ENCODE data around the gene CLCNKA. TPM values are rescaled to one million over a fixed set of nuclear protein-coding genes. Genes with fewer than 3 reads are reported as not detected.
"Not testable (repeated sequence)": the region's sequence is repeated elsewhere in the genome, so short reads cannot be mapped to it uniquely, and the experiment has no call there.

CLCNKA gene
- polyA plus RNA-seq, 1 donor (not counting 4 experiments of a cell fraction or from before 2014, with no cell fraction given) = not detected

GRCh38 chr1:16022393-16022792, 557 bp downstream of the CLCNKA start:
- no peak for TF ChIP-seq CTCF (optimal IDR thresholded peaks at IDR 0.05 in 1 of 3, IDR thresholded peaks at IDR 0.05 in 1 of 3, conservative IDR thresholded peaks at IDR 0.05 in 1 of 3; ENCODE audit: extremely low read depth in 1 of 3, insufficient read depth in 2 of 3, low read length in 3 of 3)
- TF ChIP-seq EZH2 (IDR thresholded peaks at IDR 0.05; ENCODE audit: low read length) = no peak
- H2AFZ ChIP-seq (ENCODE audit: control insufficient read depth, low read length) = no peak overlapping the region
- no peak overlapping the region for H3K27ac ChIP-seq (ENCODE audit: control insufficient read depth, insufficient read depth, low read length)
- no peaks in the 10 kb centered on the region for H3K9me1 ChIP-seq (ENCODE audit: control insufficient read depth, extremely low read depth, insufficient read depth, low read length)
- H3K27me3 ChIP-seq (ENCODE audit: control insufficient read depth, extremely low read depth, insufficient read depth, low read length) = peaks cover 5% of the 10 kb centered on the region
- DNase-seq (ENCODE audit: low read depth, low spot score) = no peak
- no peak for FAIRE-seq
- H3K9ac ChIP-seq (ENCODE audit: control insufficient read depth, extremely low read depth, insufficient read depth, low read length) = no peak overlapping the region
- H3K36me3 ChIP-seq (ENCODE audit: control insufficient read depth in 2 of 2, extremely low read depth in 1 of 2, insufficient read depth in 2 of 2, low read length in 2 of 2) = no peaks in the 10 kb centered on the region
- H4K20me1 ChIP-seq (ENCODE audit: control insufficient read depth, extremely low read depth, insufficient read depth, low read length) = peaks cover 5% of the 10 kb centered on the region
- H3K9me3 ChIP-seq (ENCODE audit: control insufficient read depth, low read depth, low read length) = no peaks in the 10 kb centered on the region
- H3K4me1 ChIP-seq (ENCODE audit: control insufficient read depth, extremely low read depth, insufficient read depth, low read length) = peaks cover 2% of the 10 kb centered on the region
- no peak overlapping the region for H3K4me2 ChIP-seq (ENCODE audit: control insufficient read depth, extremely low read depth, insufficient read depth, low read depth, low read length)
- no peaks in the 10 kb centered on the region for H3K79me2 ChIP-seq (ENCODE audit: control insufficient read depth, insufficient read depth, low read length)
- dilution Hi-C loops (cut with MboI; ENCODE audit: extremely low pct_ligation_motif_present, low sequenced_read_pairs) = no loop called here
- H3K4me3 ChIP-seq (ENCODE audit: control insufficient read depth in 2 of 3, extremely low read depth in 1 of 3, insufficient read depth in 2 of 3, low read depth in 1 of 3, low read length in 3 of 3) = no peak overlapping the region

GRCh38 chr1:16023050-16023653, 1.3 kb downstream of the CLCNKA start:
- Histone ChIP-seq H3K9me1 (ENCODE audit: control insufficient read depth, extremely low read depth, insufficient read depth, low read length) (no peaks in the 10 kb centered on the region), H3K36me3 (ENCODE audit: control insufficient read depth in 2 of 2, extremely low read depth in 1 of 2, insufficient read depth in 2 of 2, low read length in 2 of 2) (no peaks in the 10 kb centered on the region), H3K4me2 (ENCODE audit: control insufficient read depth, extremely low read depth, insufficient read depth, low read depth, low read length) (no peak overlapping the region), H3K27ac (ENCODE audit: control insufficient read depth, insufficient read depth, low read length) (no peak overlapping the region), H3K79me2 (ENCODE audit: control insufficient read depth, insufficient read depth, low read length) (no peaks in the 10 kb centered on the region), H3K27me3 (ENCODE audit: control insufficient read depth, extremely low read depth, insufficient read depth, low read length) (peaks cover 6% of the 10 kb centered on the region), H3K4me1 (ENCODE audit: control insufficient read depth, extremely low read depth, insufficient read depth, low read length) (no peaks in the 10 kb centered on the region), H3K9ac (ENCODE audit: control insufficient read depth, extremely low read depth, insufficient read depth, low read length) (no peak overlapping the region), H3K4me3 (ENCODE audit: control insufficient read depth in 2 of 3, extremely low read depth in 1 of 3, insufficient read depth in 2 of 3, low read depth in 1 of 3, low read length in 3 of 3) (no peak overlapping the region), H2AFZ (ENCODE audit: control insufficient read depth, low read length) (no peak overlapping the region), H4K20me1 (ENCODE audit: control insufficient read depth, extremely low read depth, insufficient read depth, low read length) (peaks cover 4% of the 10 kb centered on the region), H3K9me3 (ENCODE audit: control insufficient read depth, low read depth, low read length) (no peaks in the 10 kb centered on the region)
- no peak for DNase-seq (ENCODE audit: low read depth, low spot score)
- no peak for FAIRE-seq
- TF ChIP-seq EZH2 (IDR thresholded peaks at IDR 0.05; ENCODE audit: low read length) (no peak), CTCF (optimal IDR thresholded peaks at IDR 0.05 in 1 of 3, IDR thresholded peaks at IDR 0.05 in 1 of 3, conservative IDR thresholded peaks at IDR 0.05 in 1 of 3; ENCODE audit: extremely low read depth in 1 of 3, insufficient read depth in 2 of 3, low read length in 3 of 3) (no peak)
- dilution Hi-C loops (cut with MboI; ENCODE audit: extremely low pct_ligation_motif_present, low sequenced_read_pairs) = no loop called here

GRCh38 chr1:16026302-16026701, 4.5 kb downstream of the CLCNKA start:
- H2AFZ ChIP-seq (ENCODE audit: control insufficient read depth, low read length); H3K4me1 ChIP-seq (ENCODE audit: control insufficient read depth, extremely low read depth, insufficient read depth, low read length); H4K20me1 ChIP-seq (ENCODE audit: control insufficient read depth, extremely low read depth, insufficient read depth, low read length); H3K27ac ChIP-seq (ENCODE audit: control insufficient read depth, insufficient read depth, low read length); DNase-seq (ENCODE audit: low read depth, low spot score); H3K4me3 ChIP-seq (ENCODE audit: control insufficient read depth in 2 of 3, extremely low read depth in 1 of 3, insufficient read depth in 2 of 3, low read depth in 1 of 3, low read length in 3 of 3); H3K9me1 ChIP-seq (ENCODE audit: control insufficient read depth, extremely low read depth, insufficient read depth, low read length); H3K36me3 ChIP-seq (ENCODE audit: control insufficient read depth in 2 of 2, extremely low read depth in 1 of 2, insufficient read depth in 2 of 2, low read length in 2 of 2); H3K9me3 ChIP-seq (ENCODE audit: control insufficient read depth, low read depth, low read length); FAIRE-seq; dilution Hi-C loops (cut with MboI; ENCODE audit: extremely low pct_ligation_motif_present, low sequenced_read_pairs); H3K9ac ChIP-seq (ENCODE audit: control insufficient read depth, extremely low read depth, insufficient read depth, low read length); H3K4me2 ChIP-seq (ENCODE audit: control insufficient read depth, extremely low read depth, insufficient read depth, low read depth, low read length); H3K79me2 ChIP-seq (ENCODE audit: control insufficient read depth, insufficient read depth, low read length): not testable (repeated sequence)
- H3K27me3 ChIP-seq (ENCODE audit: control insufficient read depth, extremely low read depth, insufficient read depth, low read length) = peaks cover 12% of the 10 kb centered on the region
